HG03159 (cell line): Measurements from ENCODE around the gene RAD51B.

Experiments
- ATAC-seq: cut with Tn5 transposase; IDR thresholded peaks from one replicate; pipeline ENCODE4 v1.9.1; 2021; ENCODE audit warnings: mild to moderate bottlenecking, moderate library complexity; ENCODE audit not compliant: unreplicated experiment

RAD51B gene

GRCh38 chr14:68632054-68632895 lies 812.7 kb downstream of the RAD51B start:
- no peak for ATAC-seq

GRCh38 chr14:68633131-68633991 lies 813.8 kb downstream of the RAD51B start:
- no peak for ATAC-seq

- no peak for ATAC-seq
Measured at GRCh38 chr14:68634332-68634731, 814.8 kb downstream of the RAD51B start.

- ATAC-seq = no peak
Measured at GRCh38 chr14:68634874-68635595, 815.5 kb downstream of the RAD51B start.

- ATAC-seq = no peak
Measured at GRCh38 chr14:68636597-68636996, 817.0 kb downstream of the RAD51B start.

GRCh38 chr14:68637106-68638021 lies 817.8 kb downstream of the RAD51B start:
- ATAC-seq = no peak

GRCh38 chr14:68638141-68638999 lies 818.8 kb downstream of the RAD51B start:
- ATAC-seq = no peak

- no peak for ATAC-seq
Measured at GRCh38 chr14:68639000-68639757, 819.6 kb downstream of the RAD51B start.

GRCh38 chr14:68639758-68640574 lies 820.4 kb downstream of the RAD51B start:
- no peak for ATAC-seq

- no peak for ATAC-seq
Measured at GRCh38 chr14:68643673-68644072, 824.1 kb downstream of the RAD51B start.

- no peak for ATAC-seq
Measured at GRCh38 chr14:68644101-68644500, 824.5 kb downstream of the RAD51B start.

- ATAC-seq = no peak
Measured at GRCh38 chr14:68645371-68645770, 825.8 kb downstream of the RAD51B start.

GRCh38 chr14:68649476-68650189 lies 830.1 kb downstream of the RAD51B start:
- no peak for ATAC-seq

GRCh38 chr14:68650404-68650994 lies 830.9 kb downstream of the RAD51B start:
- ATAC-seq = no peak

- ATAC-seq = no peak
Measured at GRCh38 chr14:68651075-68651474, 831.5 kb downstream of the RAD51B start.

GRCh38 chr14:68651652-68652432 lies 832.3 kb downstream of the RAD51B start:
- no peak for ATAC-seq
